HepG2 (cell line): ENCODE data around the gene PPP1R1B. TPM values are rescaled to one million over a fixed set of nuclear protein-coding genes. Genes with fewer than 3 reads are reported as not detected.

Source experiments
- ATAC-seq: fragments of 200-7000 bp; cut with Tn5 transposase; 3 replicates; pipeline ENCODE4 v1.9.1; 2020; ENCODE audit warnings: mild to moderate bottlenecking, moderate library complexity
- BruUV-seq: library from RNA; stranded (reverse); fragments of 400-500 nt; replicated peaks from 2 replicates; lab custom pipeline; 2021; lab: Mats Ljungman, UMichigan
- CTCF ChIA-PET: fragments of 300-600 bp; formaldehyde crosslinking; extraction: SDS; loops from one replicate; lab custom pipeline; 2021; ENCODE audit warnings: low total read pairs, inconsistent platforms, low intra/inter-chr PET ratio; lab: Yijun Ruan, JAX
- POLR2A ChIA-PET: fragments of 350-600 bp; sonication (Branson Sonifier 250); formaldehyde crosslinking; loops from one replicate; lab custom pipeline; 2020; ENCODE audit warnings: antibody characterized with exemption, inconsistent platforms; lab: Yijun Ruan, JAX
- DNase-seq: peaks from one replicate; pipeline ENCODE4 v3.0.0-alpha.2; 2015; ENCODE audit warnings: low spot score
- FAIRE-seq: peaks from 3 replicates; lab custom pipeline; 2011; peaks lifted over from hg19 to GRCh38; lab: Jason Lieb, UNC
- H2AFZ ChIP-seq: one replicate; pipeline ENCODE4 v1.6.1; 2011; ENCODE audit warnings: low read length, inconsistent platforms
- H3K27ac ChIP-seq: fragments of 300-600 bp; 3 replicates; pipeline ENCODE4 v1.8.0; 2011; ENCODE audit warnings: mixed run types, mild to moderate bottlenecking, mixed read lengths, low read length, inconsistent platforms; ENCODE audit not compliant: insufficient read depth; ENCODE audit errors: extremely low read length
- H3K27me3 ChIP-seq, 2 experiments: fragments of 200-600 bp in 1 of 2; 2 replicates in 1 of 2; 3 replicates in 1 of 2; pipeline versions ENCODE4 v1.6.0 to v1.8.0; 2011; ENCODE audit warnings: low read length in 2 of 2, mild to moderate bottlenecking in 2 of 2, moderate library complexity in 2 of 2, inconsistent platforms in 1 of 2; ENCODE audit not compliant: insufficient read depth in 2 of 2, control insufficient read depth in 1 of 2
- H3K36me3 ChIP-seq, 2 experiments: fragments of 200-600 bp in 1 of 2; replicated peaks in 1 of 2; 2 replicates in 1 of 2; 3 replicates in 1 of 2; pipeline versions ENCODE4 v1.5.1 to v1.8.0; 2011; ENCODE audit warnings: low read length in 2 of 2, inconsistent platforms in 1 of 2; ENCODE audit not compliant: insufficient read depth in 2 of 2, control insufficient read depth in 1 of 2
- H3K4me1 ChIP-seq: 2 replicates; pipeline ENCODE4 v1.5.1; 2012; ENCODE audit warnings: low read length, inconsistent platforms; ENCODE audit not compliant: insufficient read depth
- H3K4me2 ChIP-seq: 2 replicates; pipeline ENCODE4 v1.6.0; 2011; ENCODE audit warnings: low read depth, low read length, inconsistent platforms
- H3K4me3 ChIP-seq, 3 experiments: fragments of 200-600 bp in 1 of 3; sonication (generic), shearing (Covaris generic) in 1 of 3; replicated peaks in 1 of 3; 2 replicates each; pipeline ENCODE4 v1.5.1; 2011 to 2016; ENCODE audit warnings: low read length in 3 of 3, inconsistent platforms in 2 of 3, low read depth in 2 of 3, mild to moderate bottlenecking in 2 of 3, control low read depth in 1 of 3, mixed read lengths in 1 of 3; ENCODE audit not compliant: insufficient read depth in 1 of 3
- H3K79me2 ChIP-seq: one replicate; pipeline ENCODE4 v1.6.1; 2011; ENCODE audit warnings: low read length, inconsistent platforms; ENCODE audit not compliant: insufficient read depth
- H3K9ac ChIP-seq: 2 replicates; pipeline ENCODE4 v1.6.0; 2011; ENCODE audit warnings: mild to moderate bottlenecking, low read depth, low read length, inconsistent platforms; ENCODE audit not compliant: insufficient read depth
- H3K9me3 ChIP-seq: 2 replicates; pipeline ENCODE4 v1.5.1; 2012; ENCODE audit warnings: mild to moderate bottlenecking, low read length
- H4K20me1 ChIP-seq: 2 replicates; pipeline ENCODE4 v1.6.0; 2011; ENCODE audit warnings: inconsistent platforms, mild to moderate bottlenecking, low read length, moderate library complexity; ENCODE audit not compliant: insufficient read depth
- BHLHE40 ChIP-seq: IDR thresholded peaks from 2 replicates; pipeline ENCODE4 v1.6.1; 2011; ENCODE audit warnings: low read length, improper control_type of control experiment
- CTCF ChIP-seq: sonication (generic); formaldehyde crosslinking; IDR thresholded peaks from 2 replicates; pipeline ENCODE4 v1.5.0; 2020; ENCODE audit warnings: mild to moderate bottlenecking, missing genetic modification reagents, moderate library complexity
- FLYWCH1 ChIP-seq: sonication (generic); formaldehyde crosslinking; IDR thresholded peaks from 2 replicates; pipeline ENCODE4 v1.8.1; 2023; ENCODE audit warnings: mild to moderate bottlenecking, missing genetic modification reagents
- FOXK2 ChIP-seq: fragments of 450-650 bp; IDR thresholded peaks from 2 replicates; pipeline ENCODE4 v1.6.1; 2016
- IKZF4 ChIP-seq: sonication (generic); formaldehyde crosslinking; IDR thresholded peaks from 2 replicates; pipeline ENCODE4 v1.5.1; 2020; ENCODE audit warnings: borderline replicate concordance, mild to moderate bottlenecking, low read depth, missing genetic modification reagents; ENCODE audit errors: not compliant biosample characterization
- ZNF737 ChIP-seq: sonication (generic); formaldehyde crosslinking; IDR thresholded peaks from 2 replicates; pipeline ENCODE4 v1.5.0; 2020; ENCODE audit warnings: missing genetic modification reagents, mild to moderate bottlenecking, borderline replicate concordance
- WGBS: methylation state at CpG from one replicate; pipeline ENCODE4 v1.1.6; 2017; ENCODE audit warnings: low lambda C conversion rate; 5-methylcytosine and 5-hydroxymethylcytosine counted together
- in situ Hi-C: cut with HindIII; loops from 2 replicates; pipeline ENCODE4 v1.10.0; 2017; ENCODE audit warnings: low pct_unique_long_range_greater_than_20kb; ENCODE audit not compliant: extremely low pct_ligation_motif_present
- intact Hi-C: fragments of 100-400 bp; cut with micrococcal nuclease; formaldehyde crosslinking; loops from one replicate; pipeline ENCODE4 v1.10.0; 2022; ENCODE audit not compliant: unreplicated experiment
- polyA plus RNA-seq, 8 experiments: library from polyadenylated mRNA; depleted of rRNA in 3 of 8; stranded (reverse) in 7 of 8; unstranded in 1 of 8; fragments of >200 nt; fragmentation: Illumina TruSeq in 4 of 8; extraction: Trizol in 4 of 8; gene quantifications; 2 replicates each; pipeline versions ENCODE4 v1.2.1 to v1.2.3, GENCODE V29; 2011 to 2016; ENCODE audit warnings: low read depth in 4 of 8, missing spikeins in 1 of 8, mixed read lengths in 1 of 8; ENCODE audit not compliant: insufficient read depth in 1 of 8
- total RNA-seq, 5 experiments: library from RNA; depleted of rRNA; stranded (reverse); fragments of >200 nt; fragmentation: Illumina TruSeq; extraction: Trizol; gene quantifications; 2 replicates each; pipeline ENCODE4 v1.2.3, GENCODE V29; 2016; ENCODE audit warnings: low read depth in 1 of 5
- TF ChIP-seq, protein P1 (sequence below): sonication (generic); formaldehyde crosslinking; IDR thresholded peaks from 2 replicates; pipeline ENCODE4 v1.5.0; 2020; ENCODE audit warnings: missing genetic modification reagents, mild to moderate bottlenecking, borderline replicate concordance
- TF ChIP-seq, protein P2 (sequence below): IDR thresholded peaks from 2 replicates; pipeline ENCODE4 v1.6.1; 2016; ENCODE audit warnings: missing genetic modification reagents, missing compliant biosample characterization

The PPP1R1B gene
- total and polyA plus RNA-seq, 2 of the 13 experiments (the other 11 are each of a cell fraction or from before 2014, with no cell fraction given): 0.08 TPM; not detected in 1

- intact Hi-C loops (no loop called here), in situ Hi-C loops (no loop called here)
- Histone ChIP-seq H2AFZ (no peak overlapping the region), H3K27me3 (peaks cover 39 to 71% of the 10 kb centered on the region in 2 experiments), H3K9ac (no peak overlapping the region), H3K4me1 (no peaks in the 10 kb centered on the region), H3K9me3 (no peaks in the 10 kb centered on the region), H4K20me1 (peaks cover 14% of the 10 kb centered on the region; the same call in 1 of the 2 replicates), H3K79me2 (no peaks in the 10 kb centered on the region), H3K4me3 (no peak overlapping the region), H3K4me2 (no peak overlapping the region), H3K36me3 (no peaks in the 10 kb centered on the region), H3K27ac (no peak overlapping the region)
- no peak for ATAC-seq
- BruUV-seq: no TSS peak
- TF ChIP-seq IKZF4 (CRISPR knock-in tag): no peak
- TF ChIP-seq, protein P1, sequence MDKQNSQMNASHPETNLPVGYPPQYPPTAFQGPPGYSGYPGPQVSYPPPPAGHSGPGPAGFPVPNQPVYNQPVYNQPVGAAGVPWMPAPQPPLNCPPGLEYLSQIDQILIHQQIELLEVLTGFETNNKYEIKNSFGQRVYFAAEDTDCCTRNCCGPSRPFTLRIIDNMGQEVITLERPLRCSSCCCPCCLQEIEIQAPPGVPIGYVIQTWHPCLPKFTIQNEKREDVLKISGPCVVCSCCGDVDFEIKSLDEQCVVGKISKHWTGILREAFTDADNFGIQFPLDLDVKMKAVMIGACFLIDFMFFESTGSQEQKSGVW (CRISPR knock-in tag): no peak
- TF ChIP-seq FOXK2: no peak
- no peak for TF ChIP-seq FLYWCH1 (CRISPR knock-in tag)
- TF ChIP-seq, protein P2, sequence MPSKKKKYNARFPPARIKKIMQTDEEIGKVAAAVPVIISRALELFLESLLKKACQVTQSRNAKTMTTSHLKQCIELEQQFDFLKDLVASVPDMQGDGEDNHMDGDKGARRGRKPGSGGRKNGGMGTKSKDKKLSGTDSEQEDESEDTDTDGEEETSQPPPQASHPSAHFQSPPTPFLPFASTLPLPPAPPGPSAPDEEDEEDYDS: no peak
- TF ChIP-seq BHLHE40: no peak
- no peak for TF ChIP-seq CTCF (CRISPR knock-in tag)
- TF ChIP-seq ZNF737 (CRISPR knock-in tag): no peak
- no peak for DNase-seq
- 13% methylated on average over 22 of the region's 22 CpGs for WGBS
- POLR2A ChIA-PET: no interaction called here
- CTCF ChIA-PET: interaction anchor here (1.4 kb wide), 1 partner anchor 25 kb away, joined by 3 read pairs; no protein-coding TSS in a partner anchor
- FAIRE-seq: no peak
Measured at GRCh38 chr17:39597372-39598046, 29.2 kb upstream of the PPP1R1B start.
